Measurements from ENCODE around the gene KRTAP5-8.

Gene KRTAP5-8

GRCh38 chr11:71542382-71542781, 4.6 kb downstream of the KRTAP5-8 start:
- DNase-seq (ENCODE audit: low spot score) = no peak
- no peak for TF ChIP-seq CTCF (IDR thresholded peaks at IDR 0.05; ENCODE audit: extremely low read depth, missing control alignments)

GRCh38 chr11:71542879-71543777, 5.3 kb downstream of the KRTAP5-8 start:
- TF ChIP-seq CTCF (IDR thresholded peaks at IDR 0.05; ENCODE audit: extremely low read depth, missing control alignments) = no peak
- DNase-seq (ENCODE audit: low spot score) = no peak

- no peak for DNase-seq (ENCODE audit: low spot score)
- no peak for TF ChIP-seq CTCF (IDR thresholded peaks at IDR 0.05; ENCODE audit: extremely low read depth, missing control alignments)
Observed at GRCh38 chr11:71543866-71544265, 6.0 kb downstream of the KRTAP5-8 start.

- DNase-seq (ENCODE audit: low spot score) = no peak
- TF ChIP-seq CTCF (IDR thresholded peaks at IDR 0.05; ENCODE audit: extremely low read depth, missing control alignments) = no peak
Observed at GRCh38 chr11:71544525-71545214, 6.8 kb downstream of the KRTAP5-8 start.

- TF ChIP-seq CTCF (IDR thresholded peaks at IDR 0.05; ENCODE audit: extremely low read depth, missing control alignments) = no peak
- DNase-seq (ENCODE audit: low spot score) = no peak
Observed at GRCh38 chr11:71545405-71545966, 7.7 kb downstream of the KRTAP5-8 start.

GRCh38 chr11:71548120-71548519, 10.3 kb downstream of the KRTAP5-8 start, which contains the start of gene KRTAP5-9:
Gene KRTAP5-9, plus strand, starts transcription at chr11:71548420. Its CDS starts 238 bp downstream, at chr11:71548658.
- DNase-seq (ENCODE audit: low spot score) = no peak
- TF ChIP-seq CTCF (IDR thresholded peaks at IDR 0.05; ENCODE audit: extremely low read depth, missing control alignments) = no peak

GRCh38 chr11:71548716-71549151, 10.9 kb downstream of the KRTAP5-8 start:
- TF ChIP-seq CTCF (IDR thresholded peaks at IDR 0.05; ENCODE audit: extremely low read depth, missing control alignments) = no peak
- no peak for DNase-seq (ENCODE audit: low spot score)
